Cardiac muscle cell (in vitro differentiated cells and primary cell): ENCODE data around the gene GHITM. TPM values are rescaled to one million over a fixed set of nuclear protein-coding genes. Genes with fewer than 3 reads are reported as not detected.
"Not testable (repeated sequence)": the region's sequence is repeated elsewhere in the genome, so short reads cannot be mapped to it uniquely, and the experiment has no call there.

Experiments used
- DNase-seq, 2 donors: peaks; one replicate each; pipeline versions ENCODE4 v3.0.0 to v3.0.0-alpha.2; 2010 to 2017; ENCODE audit warnings: low read depth in 1 of 2, low spot score in 1 of 2
- H3K27ac ChIP-seq: fragments of 200-600 bp; sonication (generic); 2 replicates; pipeline ENCODE4 v1.5.1; 2016
- H3K27me3 ChIP-seq: fragments of 200-600 bp; sonication (generic); 2 replicates; pipeline ENCODE4 v1.6.0; 2016; ENCODE audit warnings: control low read depth
- H3K36me3 ChIP-seq: fragments of 200-600 bp; sonication (generic); 2 replicates; pipeline ENCODE4 v1.5.1; 2016; ENCODE audit warnings: control low read depth
- H3K4me1 ChIP-seq: fragments of 200-600 bp; sonication (generic); 2 replicates; pipeline ENCODE4 v1.8.1; 2017; ENCODE audit warnings: low read depth, mild to moderate bottlenecking, mixed run types
- H3K4me3 ChIP-seq: fragments of 200-600 bp; sonication (generic); 2 replicates; pipeline ENCODE4 v1.5.1; 2016; ENCODE audit warnings: mild to moderate bottlenecking
- H3K9me3 ChIP-seq: fragments of 200-600 bp; sonication (generic); 2 replicates; pipeline ENCODE4 v1.5.1; 2017; ENCODE audit warnings: low read depth, mild to moderate bottlenecking, control low read depth
- polyA plus RNA-seq: library from polyadenylated mRNA; unstranded; fragments of >200 nt; fragmentation: Nextera tagmentation; extraction: Ambion mirVana; gene quantifications from 2 replicates; pipeline ENCODE4 v1.2.1, GENCODE V29; 2016
- total RNA-seq: library from RNA; depleted of rRNA; stranded (reverse); fragments of >200 nt; gene quantifications from 2 replicates; pipeline ENCODE4 v1.2.3, GENCODE V29; 2016
- TF ChIP-seq, protein P1 (sequence below): IDR thresholded peaks from 2 replicates; pipeline ENCODE4 v1.5.1; 2012; ENCODE audit warnings: low read depth, mild to moderate bottlenecking, low read length

The GHITM gene
- total and polyA plus RNA-seq, 2 experiments from 2014 or later = 213 to 409 TPM

DNA sequence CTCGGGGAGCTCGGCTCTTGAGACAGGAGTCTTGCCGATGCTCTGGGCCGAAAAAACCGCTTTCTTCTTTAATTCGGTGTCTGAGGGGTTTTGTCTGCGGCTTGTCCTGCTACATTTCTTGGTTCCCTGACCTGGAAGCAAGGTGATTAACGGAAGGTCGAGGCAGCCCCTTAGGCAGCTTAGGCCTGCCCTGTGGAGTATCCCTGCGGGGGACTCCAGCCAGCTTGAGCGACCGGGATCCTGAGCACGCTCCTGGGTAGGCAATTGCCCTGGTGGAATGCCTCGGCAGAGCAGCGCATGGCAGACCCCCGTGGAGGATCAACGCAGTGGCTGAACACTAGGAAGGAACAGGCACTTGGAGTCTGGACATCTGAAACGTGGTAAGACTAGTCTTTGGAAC, 30.5 kb upstream of the GHITM start:
- H3K4me3 ChIP-seq = no peak overlapping the region
- no peak overlapping the region for H3K27ac ChIP-seq
- no peaks in the 10 kb centered on the region for H3K9me3 ChIP-seq
- TF ChIP-seq, protein P1, sequence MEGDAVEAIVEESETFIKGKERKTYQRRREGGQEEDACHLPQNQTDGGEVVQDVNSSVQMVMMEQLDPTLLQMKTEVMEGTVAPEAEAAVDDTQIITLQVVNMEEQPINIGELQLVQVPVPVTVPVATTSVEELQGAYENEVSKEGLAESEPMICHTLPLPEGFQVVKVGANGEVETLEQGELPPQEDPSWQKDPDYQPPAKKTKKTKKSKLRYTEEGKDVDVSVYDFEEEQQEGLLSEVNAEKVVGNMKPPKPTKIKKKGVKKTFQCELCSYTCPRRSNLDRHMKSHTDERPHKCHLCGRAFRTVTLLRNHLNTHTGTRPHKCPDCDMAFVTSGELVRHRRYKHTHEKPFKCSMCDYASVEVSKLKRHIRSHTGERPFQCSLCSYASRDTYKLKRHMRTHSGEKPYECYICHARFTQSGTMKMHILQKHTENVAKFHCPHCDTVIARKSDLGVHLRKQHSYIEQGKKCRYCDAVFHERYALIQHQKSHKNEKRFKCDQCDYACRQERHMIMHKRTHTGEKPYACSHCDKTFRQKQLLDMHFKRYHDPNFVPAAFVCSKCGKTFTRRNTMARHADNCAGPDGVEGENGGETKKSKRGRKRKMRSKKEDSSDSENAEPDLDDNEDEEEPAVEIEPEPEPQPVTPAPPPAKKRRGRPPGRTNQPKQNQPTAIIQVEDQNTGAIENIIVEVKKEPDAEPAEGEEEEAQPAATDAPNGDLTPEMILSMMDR = no peak
- H3K36me3 ChIP-seq = no peaks in the 10 kb centered on the region
- no peak for DNase-seq
- H3K4me1 ChIP-seq = no peaks in the 10 kb centered on the region
- no peaks in the 10 kb centered on the region for H3K27me3 ChIP-seq

GRCh38 chr10:84109772-84110171, 29.5 kb upstream of the GHITM start:
- H3K4me3 ChIP-seq, DNase-seq, H3K27ac ChIP-seq, H3K36me3 ChIP-seq, H3K9me3 ChIP-seq, H3K27me3 ChIP-seq, H3K4me1 ChIP-seq: not testable (repeated sequence)

GRCh38 chr10:84113468-84113867, 25.8 kb upstream of the GHITM start:
- H3K4me1 ChIP-seq, H3K4me3 ChIP-seq, DNase-seq, H3K27ac ChIP-seq, H3K27me3 ChIP-seq, H3K36me3 ChIP-seq, H3K9me3 ChIP-seq: not testable (repeated sequence)

GRCh38 chr10:84114088-84114667, 25.1 kb upstream of the GHITM start:
- Histone ChIP-seq H3K36me3 (no peaks in the 10 kb centered on the region), H3K4me1 (no peaks in the 10 kb centered on the region), H3K4me3 (no peak overlapping the region), H3K9me3 (no peaks in the 10 kb centered on the region), H3K27me3 (no peaks in the 10 kb centered on the region), H3K27ac (no peak overlapping the region)
- DNase-seq = peak; percentile 12 to 17
- TF ChIP-seq, protein P1 = peak; percentile 40

DNA sequence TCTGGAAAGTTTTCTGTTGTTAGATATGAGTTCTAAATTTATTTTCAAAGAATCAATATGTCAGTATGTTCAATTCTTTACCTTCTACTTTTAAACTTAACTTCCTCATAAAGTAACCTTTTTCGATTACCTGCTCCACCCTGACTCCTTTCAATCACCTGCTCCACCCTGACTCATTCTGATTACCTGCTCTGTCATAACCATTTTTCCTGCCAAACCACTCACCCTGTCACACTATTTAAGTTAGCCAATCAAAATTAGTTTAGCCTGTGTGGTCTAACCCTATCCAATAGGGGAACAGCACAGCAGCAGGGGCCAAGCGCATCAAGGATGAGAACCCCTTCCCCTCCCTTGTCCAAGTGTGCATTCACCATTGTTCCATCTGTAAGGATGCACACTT, 22.1 kb upstream of the GHITM start:
- not testable (repeated sequence) for H3K27ac ChIP-seq, H3K4me3 ChIP-seq, H3K36me3 ChIP-seq, H3K4me1 ChIP-seq, DNase-seq, H3K9me3 ChIP-seq, H3K27me3 ChIP-seq

DNA sequence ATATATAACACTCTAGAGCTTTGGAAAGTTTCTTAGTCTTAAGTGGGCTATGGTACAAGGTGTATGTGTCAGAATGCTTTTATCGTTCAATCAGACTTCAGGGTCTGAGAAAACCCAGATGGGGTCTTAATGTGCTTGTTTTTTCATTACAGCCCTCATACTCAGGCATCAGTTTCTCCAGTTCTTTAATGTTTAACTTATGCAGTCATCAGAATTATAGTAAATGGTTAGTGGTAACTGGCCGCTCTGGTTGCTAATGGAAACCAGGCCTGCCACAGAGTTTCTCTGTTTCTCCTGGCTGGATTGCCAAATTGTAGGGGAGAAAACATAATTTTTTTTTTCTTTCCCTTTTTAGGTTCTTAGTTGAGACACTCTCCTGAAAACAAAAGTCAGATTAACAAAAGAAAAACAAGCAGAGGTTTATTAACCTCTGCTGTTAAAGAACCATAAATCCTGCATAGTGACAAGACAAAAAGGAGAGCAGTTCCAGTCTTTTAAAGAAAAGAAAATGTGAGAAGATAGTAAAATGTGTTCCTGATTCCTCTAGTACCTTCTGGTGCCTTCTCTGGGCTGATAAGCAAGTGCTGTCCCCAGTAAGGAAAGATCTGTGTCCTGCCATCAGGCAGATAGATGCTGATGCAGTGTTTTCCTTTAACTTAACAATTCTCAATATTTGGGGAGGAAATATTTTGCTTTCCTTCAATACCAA, 21.5 kb upstream of the GHITM start:
- Histone ChIP-seq H3K9me3 (no peaks in the 10 kb centered on the region), H3K4me1 (no peaks in the 10 kb centered on the region), H3K4me3 (no peak overlapping the region), H3K27me3 (no peaks in the 10 kb centered on the region), H3K27ac (no peak overlapping the region), H3K36me3 (no peaks in the 10 kb centered on the region)
- DNase-seq = no peak
- TF ChIP-seq, protein P1 = no peak

DNA sequence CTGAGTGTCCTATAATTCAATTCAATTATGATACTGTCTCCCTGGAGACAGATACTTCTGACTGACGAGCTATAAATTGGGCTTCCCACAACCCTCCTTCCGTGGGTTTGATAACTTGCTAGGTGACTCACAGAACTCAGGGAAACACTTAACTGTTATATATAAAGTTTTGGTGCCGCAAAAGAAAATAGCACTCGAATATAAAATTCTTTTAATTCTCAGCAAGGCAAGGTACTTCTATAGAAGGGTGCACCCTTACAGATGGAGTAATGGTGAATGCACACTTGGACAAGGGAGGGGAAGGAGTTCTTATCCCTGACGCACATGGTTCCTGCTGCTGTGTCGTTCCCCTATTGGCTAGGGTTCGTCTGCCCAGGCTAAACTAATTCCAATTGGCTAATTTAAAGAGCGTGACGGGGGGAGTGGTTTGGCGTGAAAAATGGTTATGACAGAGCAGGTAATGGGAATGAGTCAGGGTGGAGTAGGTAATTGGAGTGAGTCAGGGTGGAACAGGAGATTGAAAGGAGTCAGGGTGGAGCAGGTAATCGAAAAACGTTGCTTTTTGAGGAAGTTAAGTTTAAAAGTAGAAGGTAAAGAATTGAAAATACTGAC, 20.8 kb upstream of the GHITM start:
- TF ChIP-seq, protein P1 = no peak
- no peak overlapping the region for H3K4me3 ChIP-seq
- H3K36me3 ChIP-seq = no peaks in the 10 kb centered on the region
- H3K27me3 ChIP-seq = no peaks in the 10 kb centered on the region
- no peak for DNase-seq
- no peaks in the 10 kb centered on the region for H3K9me3 ChIP-seq
- H3K4me1 ChIP-seq = no peaks in the 10 kb centered on the region
- H3K27ac ChIP-seq = no peak overlapping the region
